ENCODE measurements around the gene SLC22A3.

The SLC22A3 gene

GRCh38 chr6:160400446-160400845, 52.3 kb downstream of the SLC22A3 start:
- no peak overlapping the region for H3K4me3 ChIP-seq (ENCODE audit: low read depth, low read length)
- TF ChIP-seq, protein P1, sequence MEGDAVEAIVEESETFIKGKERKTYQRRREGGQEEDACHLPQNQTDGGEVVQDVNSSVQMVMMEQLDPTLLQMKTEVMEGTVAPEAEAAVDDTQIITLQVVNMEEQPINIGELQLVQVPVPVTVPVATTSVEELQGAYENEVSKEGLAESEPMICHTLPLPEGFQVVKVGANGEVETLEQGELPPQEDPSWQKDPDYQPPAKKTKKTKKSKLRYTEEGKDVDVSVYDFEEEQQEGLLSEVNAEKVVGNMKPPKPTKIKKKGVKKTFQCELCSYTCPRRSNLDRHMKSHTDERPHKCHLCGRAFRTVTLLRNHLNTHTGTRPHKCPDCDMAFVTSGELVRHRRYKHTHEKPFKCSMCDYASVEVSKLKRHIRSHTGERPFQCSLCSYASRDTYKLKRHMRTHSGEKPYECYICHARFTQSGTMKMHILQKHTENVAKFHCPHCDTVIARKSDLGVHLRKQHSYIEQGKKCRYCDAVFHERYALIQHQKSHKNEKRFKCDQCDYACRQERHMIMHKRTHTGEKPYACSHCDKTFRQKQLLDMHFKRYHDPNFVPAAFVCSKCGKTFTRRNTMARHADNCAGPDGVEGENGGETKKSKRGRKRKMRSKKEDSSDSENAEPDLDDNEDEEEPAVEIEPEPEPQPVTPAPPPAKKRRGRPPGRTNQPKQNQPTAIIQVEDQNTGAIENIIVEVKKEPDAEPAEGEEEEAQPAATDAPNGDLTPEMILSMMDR (IDR thresholded peaks at IDR 0.05; ENCODE audit: control insufficient read depth, extremely low read depth, insufficient read depth): no peak
- peak; percentile 65 for DNase-seq (ENCODE audit: low read depth)

GRCh38 chr6:160408528-160408927, 60.4 kb downstream of the SLC22A3 start:
- no peak for DNase-seq (ENCODE audit: low read depth)
- TF ChIP-seq, protein P1 (IDR thresholded peaks at IDR 0.05; ENCODE audit: control insufficient read depth, extremely low read depth, insufficient read depth): no peak
- H3K4me3 ChIP-seq (ENCODE audit: low read depth, low read length): no peak overlapping the region

GRCh38 chr6:160412993-160413392, 64.8 kb downstream of the SLC22A3 start:
- DNase-seq (ENCODE audit: low read depth): no peak
- TF ChIP-seq, protein P1 (IDR thresholded peaks at IDR 0.05; ENCODE audit: control insufficient read depth, extremely low read depth, insufficient read depth): no peak
- H3K4me3 ChIP-seq (ENCODE audit: low read depth, low read length): no peak overlapping the region

GRCh38 chr6:160417146-160417545, 69.0 kb downstream of the SLC22A3 start:
- DNase-seq (ENCODE audit: low read depth): no peak
- no peak overlapping the region for H3K4me3 ChIP-seq (ENCODE audit: low read depth, low read length)
- TF ChIP-seq, protein P1 (IDR thresholded peaks at IDR 0.05; ENCODE audit: control insufficient read depth, extremely low read depth, insufficient read depth): no peak

DNA sequence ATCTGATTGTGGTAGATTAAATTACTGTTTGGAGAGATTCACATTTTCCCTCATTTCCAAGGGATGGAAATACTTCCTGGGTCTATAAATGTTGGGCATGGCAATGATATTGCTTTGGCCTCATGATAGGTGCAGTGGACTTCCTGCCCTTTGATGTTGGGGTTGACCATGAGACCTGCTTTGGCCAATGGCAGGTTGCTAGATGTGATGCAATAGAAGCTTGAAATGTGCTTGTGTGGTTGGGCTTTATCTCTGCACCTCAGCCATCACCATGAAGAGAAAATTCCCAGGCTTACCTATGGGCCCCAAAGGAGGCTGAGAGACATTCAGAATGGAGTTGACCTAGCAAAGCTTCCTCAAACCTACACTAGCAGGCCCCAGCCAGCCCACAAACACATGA, 69.4 kb downstream of the SLC22A3 start:
- TF ChIP-seq, protein P1 (IDR thresholded peaks at IDR 0.05; ENCODE audit: control insufficient read depth, extremely low read depth, insufficient read depth): no peak
- DNase-seq (ENCODE audit: low read depth): no peak
- H3K4me3 ChIP-seq (ENCODE audit: low read depth, low read length): no peak overlapping the region

DNA sequence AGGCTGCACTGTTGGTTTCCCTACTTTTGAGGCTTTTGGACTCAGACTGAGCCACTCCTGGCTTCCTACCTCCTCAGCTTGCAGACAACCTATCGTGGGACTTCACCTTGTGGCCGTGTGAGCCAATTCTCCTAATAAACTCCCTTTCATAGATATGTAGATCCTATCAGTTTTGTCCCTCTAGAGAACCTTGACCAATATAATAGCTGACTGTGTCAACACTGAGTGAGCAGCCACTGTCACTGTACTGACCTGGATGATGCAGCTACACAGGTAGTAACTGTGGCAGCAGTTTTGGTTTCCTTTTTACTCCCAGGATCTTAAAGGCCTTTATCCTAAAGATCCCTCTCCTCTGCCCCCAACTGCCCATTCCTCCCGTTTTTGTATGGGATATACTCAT, 70.2 kb downstream of the SLC22A3 start:
- H3K4me3 ChIP-seq (ENCODE audit: low read depth, low read length): no peak overlapping the region
- DNase-seq (ENCODE audit: low read depth): peak; percentile 85
- TF ChIP-seq, protein P1 (IDR thresholded peaks at IDR 0.05; ENCODE audit: control insufficient read depth, extremely low read depth, insufficient read depth): no peak

- no peak for DNase-seq (ENCODE audit: low read depth)
- TF ChIP-seq, protein P1 (IDR thresholded peaks at IDR 0.05; ENCODE audit: control insufficient read depth, extremely low read depth, insufficient read depth): no peak
- H3K4me3 ChIP-seq (ENCODE audit: low read depth, low read length): no peak overlapping the region
Measured at GRCh38 chr6:160419488-160419887, 71.3 kb downstream of the SLC22A3 start.
